RCC 7860 (cell line): ENCODE measurements around the gene RBM5.

Experiments
- DNase-seq: peaks from one replicate; pipeline ENCODE4 v3.0.0-alpha.2; 2015; ENCODE audit warnings: low spot score
- FAIRE-seq: peaks from 2 replicates; lab custom pipeline; 2012; peaks lifted over from hg19 to GRCh38; lab: Jason Lieb, UNC

The RBM5 gene

DNA sequence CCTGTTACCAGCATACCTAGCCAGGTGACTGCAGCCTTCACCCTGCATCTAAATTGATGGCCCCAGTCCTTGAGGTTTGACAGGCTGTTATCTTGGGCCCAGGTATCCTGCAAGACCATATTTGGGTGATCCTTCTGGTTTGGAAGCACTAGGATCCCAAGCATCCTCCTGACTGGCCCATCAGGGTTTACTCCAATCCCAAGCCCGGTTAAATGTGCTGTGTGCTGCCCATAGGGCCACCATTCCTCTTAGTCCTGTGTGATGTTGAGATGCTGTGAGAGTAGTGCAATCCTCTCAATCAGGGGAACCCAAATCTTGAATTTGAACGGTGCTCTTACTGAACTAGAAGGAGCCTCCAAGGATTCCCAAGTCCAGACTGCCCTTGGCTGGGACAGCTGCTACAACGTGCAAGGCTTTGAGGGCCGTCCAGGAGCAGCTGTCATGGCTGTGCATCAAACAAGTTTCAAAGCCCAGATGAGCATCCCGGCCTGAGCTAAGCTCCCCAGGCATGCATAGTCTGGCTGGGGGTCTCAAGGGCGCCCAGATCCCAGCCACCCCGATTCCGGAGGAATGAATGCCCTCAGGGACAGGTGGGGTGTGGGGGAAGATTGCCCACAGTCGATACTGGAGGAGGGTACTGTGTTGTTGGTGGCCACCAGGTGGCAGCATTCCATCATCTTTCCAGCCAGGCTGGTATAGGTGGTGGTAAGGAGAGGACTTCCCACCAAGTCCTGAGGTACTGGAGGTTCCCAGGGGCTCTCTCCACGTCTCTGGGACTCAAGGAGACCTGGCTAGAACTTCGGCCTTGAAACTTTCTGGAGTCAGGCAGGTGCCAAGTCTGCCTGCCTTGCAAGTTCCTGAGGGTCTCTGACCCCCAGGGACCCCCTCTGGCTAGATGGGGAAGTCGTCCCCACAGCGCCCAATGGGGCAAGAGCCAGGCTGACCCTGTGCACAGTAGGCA is 32.6 kb downstream of the RBM5 start:
- DNase-seq (peak; percentile 56), FAIRE-seq (no peak)

DNA sequence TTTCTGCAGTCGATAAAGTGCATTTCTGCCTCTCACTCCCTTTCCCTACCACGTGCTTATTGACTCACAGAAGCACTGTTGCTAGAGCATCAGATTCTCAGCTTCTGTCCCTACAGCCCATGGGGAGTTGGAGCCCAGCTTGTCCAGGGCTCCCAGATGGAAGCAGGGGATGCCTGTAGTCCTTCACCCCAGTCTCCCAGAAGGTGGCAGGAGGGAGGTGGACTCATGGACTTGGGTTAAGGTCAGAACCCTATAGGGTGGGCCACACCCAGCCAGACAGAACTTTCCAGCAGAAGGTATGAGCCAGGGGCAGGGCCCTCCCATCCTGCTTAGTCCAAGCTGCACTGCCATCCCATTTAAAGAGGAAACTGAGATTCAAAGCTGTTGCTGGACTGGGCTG is 33.4 kb downstream of the RBM5 start:
- DNase-seq = no peak
- no peak for FAIRE-seq

GRCh38 chr3:50122661-50123391 is 34.1 kb downstream of the RBM5 start:
- FAIRE-seq (no peak), DNase-seq (no peak)

DNA sequence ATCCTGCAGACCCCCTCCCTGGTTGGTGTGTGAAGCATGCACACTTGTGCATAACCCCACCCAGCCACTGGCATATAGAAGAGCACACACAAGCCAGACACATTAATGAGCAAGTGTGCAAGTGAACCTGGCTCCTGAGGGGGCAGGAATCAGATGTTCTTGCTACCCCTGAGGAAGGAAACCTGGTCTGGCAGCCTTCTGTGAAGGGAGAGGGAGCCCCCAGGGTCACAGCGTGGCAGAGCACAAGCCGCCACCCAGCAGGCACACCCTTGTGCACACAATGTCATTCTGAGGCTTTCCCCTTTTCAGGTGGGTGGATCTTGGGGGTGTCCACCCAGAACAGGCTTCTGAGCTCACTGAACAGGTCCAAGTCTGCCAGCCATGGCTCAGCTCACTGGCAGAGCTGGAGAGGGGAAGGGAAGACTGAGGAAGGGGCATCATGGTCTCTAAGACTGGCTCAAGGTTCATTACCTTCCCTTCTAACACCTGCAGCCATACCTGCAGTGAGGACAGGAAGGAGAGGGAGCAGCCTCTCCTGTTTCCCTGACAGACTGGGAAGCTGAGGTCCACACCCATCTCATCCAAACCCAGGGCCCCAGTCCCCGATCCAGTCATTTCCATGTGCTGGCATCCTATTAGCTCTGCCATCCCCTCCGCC is 34.8 kb downstream of the RBM5 start:
- FAIRE-seq = no peak
- no peak for DNase-seq

DNA sequence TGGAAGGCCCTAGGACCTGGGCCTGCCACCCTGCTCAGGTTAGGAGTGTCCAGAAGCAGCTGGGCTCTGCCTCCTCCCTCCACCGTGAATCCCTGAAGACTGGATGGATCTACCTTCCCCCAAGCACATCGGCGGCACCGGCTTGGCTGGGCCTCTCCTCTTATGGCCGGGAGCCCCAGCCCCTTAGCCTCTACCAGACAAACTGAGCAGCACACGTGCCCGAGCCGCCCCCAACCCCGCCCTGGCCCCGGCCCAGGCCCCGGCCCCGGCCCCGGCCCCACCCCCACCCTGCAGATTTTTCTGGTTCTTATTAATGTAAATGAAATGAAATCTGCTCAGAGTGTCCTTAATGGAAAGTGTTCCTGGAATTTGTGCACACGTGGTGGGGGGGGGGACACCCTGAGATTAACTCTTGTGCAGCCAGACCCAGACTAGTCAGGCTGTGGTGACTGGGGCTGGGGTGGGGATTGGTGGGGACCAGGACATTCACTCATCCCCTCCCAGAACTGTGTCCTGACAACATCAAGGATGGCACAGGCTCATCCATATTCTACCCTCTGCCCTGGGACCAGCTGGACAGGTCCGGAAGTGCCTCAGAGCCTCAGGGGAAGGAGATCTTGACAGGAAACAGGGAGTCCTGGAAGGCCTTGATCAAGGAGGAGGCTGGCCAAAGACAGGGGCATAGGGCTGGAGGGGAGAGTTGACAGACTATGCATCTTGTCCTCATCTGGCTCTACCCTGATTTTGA is 35.5 kb downstream of the RBM5 start:
- FAIRE-seq (no peak), DNase-seq (no peak)

DNA sequence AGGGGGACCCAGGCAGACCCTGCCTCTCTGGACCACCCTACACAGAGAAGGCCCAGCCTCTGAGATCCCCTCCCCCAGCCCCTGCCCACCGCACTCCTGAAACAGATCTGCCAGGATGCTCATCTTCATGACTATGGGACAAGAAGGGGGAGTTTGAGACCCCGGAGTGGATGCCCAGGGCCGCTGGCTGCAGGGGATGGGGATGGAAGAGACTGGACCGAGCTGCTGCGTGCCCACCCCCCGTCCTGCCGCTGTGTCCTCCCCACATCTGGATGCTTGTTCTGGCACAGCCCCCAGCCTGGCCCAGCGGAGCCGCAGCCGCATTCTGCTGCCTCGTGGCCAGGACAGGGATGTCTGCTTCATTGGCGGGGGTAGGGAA is 36.1 kb downstream of the RBM5 start:
- no peak for DNase-seq
- no peak for FAIRE-seq

GRCh38 chr3:50125541-50126286 is 37.0 kb downstream of the RBM5 start:
- DNase-seq (no peak), FAIRE-seq (no peak)

- FAIRE-seq (no peak), DNase-seq (peak; percentile 9)
Measured at GRCh38 chr3:50126287-50127211, 37.8 kb downstream of the RBM5 start.

DNA sequence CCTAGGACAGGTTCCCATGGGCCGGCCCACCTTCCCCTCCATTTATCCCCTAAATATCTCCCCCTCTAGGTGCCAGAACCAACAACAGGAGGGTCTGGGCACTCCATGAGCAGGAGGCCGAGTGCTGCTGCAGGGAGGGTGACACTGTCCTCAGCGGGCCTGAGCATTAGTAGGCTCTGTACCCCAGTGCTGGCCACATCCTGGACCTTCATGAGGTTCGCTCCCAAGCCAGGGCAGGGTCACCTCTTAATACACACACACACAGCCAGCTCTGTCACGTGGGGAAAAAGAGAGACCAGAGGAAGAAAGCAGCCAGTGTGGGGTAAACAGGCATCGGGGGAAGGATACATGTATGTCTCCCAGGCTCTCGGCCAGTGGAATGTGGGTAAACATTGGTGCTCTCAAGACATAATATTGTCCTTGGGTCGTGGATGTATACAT is 38.6 kb downstream of the RBM5 start:
- DNase-seq (no peak), FAIRE-seq (no peak)

- FAIRE-seq (no peak), DNase-seq (no peak)
Measured at GRCh38 chr3:50128001-50128400, 39.3 kb downstream of the RBM5 start.

GRCh38 chr3:50130436-50130835 is 41.7 kb downstream of the RBM5 start:
- DNase-seq (no peak), FAIRE-seq (no peak)

DNA sequence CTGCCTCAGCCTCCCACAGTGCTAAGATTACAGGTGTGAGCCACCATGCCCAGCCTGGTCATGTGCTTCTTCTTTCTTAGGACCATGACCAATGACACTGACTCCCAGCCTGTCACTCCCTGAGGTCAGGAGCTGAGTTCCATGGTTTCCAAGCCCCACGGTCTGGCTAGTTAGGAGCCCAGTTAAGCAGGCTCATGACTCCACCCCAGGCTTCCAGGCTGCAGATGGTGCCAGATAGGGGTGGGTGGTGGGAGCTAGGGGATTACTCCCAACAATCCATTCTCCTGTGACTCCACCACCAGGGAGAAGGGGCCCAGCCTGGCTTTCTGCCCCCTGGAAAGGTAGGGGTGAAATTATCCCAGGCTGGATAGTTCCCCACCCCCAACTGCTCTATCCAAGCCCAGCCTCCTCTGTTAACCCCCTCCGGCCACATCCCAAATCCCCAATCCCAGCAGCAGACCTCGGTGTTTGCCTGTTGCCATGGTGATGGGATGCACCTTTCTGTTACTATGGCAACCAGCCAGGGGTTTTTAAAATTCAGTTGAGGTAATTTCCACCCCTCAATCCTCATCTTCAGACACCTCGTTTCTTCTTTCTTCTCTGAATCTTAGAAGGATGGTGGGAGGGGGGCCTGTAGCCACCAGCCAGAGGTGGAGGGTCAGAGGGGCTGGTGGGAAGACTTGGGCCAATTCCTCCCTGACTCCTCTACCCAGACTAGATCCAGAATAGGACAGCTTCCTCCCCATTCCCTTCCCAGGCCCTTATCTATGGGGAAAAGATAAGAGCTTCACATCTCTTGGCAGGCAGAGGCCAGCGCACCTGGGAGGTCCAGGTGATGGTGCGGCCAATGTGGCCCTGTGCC is 43.9 kb downstream of the RBM5 start:
- DNase-seq (no peak), FAIRE-seq (no peak)

DNA sequence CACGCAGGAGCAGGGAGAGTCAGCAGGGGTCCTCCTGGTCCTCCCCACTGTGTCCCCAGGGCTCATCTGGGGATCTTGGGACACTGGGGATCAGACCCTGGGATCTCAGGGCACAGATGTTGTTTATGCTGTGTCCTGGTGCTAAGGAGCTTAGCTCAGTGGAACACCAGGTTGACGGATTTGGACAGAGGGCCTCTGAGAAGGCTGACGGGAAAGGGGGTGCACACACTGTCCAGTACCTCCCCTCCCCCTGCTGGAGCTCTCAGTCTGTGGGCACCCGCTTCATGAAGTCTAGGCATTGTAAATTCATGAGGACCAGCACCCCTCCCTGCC is 44.5 kb downstream of the RBM5 start:
- no peak for DNase-seq
- no peak for FAIRE-seq

- FAIRE-seq = no peak
- no peak for DNase-seq
Measured at GRCh38 chr3:50134367-50134766, 45.6 kb downstream of the RBM5 start.

DNA sequence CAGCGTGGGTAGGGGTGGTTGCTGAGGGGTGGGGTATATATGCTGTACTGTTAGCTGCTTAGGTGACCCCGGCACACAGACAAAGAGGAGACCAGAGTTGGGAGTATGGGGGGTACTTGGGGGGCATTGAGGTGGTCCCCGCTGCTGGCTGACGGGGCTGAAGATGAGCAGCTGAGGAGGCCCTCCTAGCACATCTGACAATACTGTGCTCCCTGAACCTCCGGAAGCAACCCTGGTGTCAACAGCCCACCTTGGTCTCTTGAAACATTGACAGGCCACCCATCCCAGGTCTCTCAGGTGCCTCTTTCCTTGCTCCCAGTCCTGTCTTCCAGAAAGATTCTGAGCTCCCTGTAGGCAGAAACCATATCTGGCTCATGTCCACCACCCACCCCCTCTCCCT is 47.2 kb downstream of the RBM5 start:
- no peak for FAIRE-seq
- DNase-seq = no peak

GRCh38 chr3:50136714-50137405 is 48.1 kb downstream of the RBM5 start:
- DNase-seq (peak; percentile 10), FAIRE-seq (no peak)

- no peak for FAIRE-seq
- DNase-seq = no peak
Measured at GRCh38 chr3:50137531-50137930, 48.8 kb downstream of the RBM5 start.
